Pons (tissue), 1 donor: ENCODE results near the gene NCAM1.
"Not testable (repeated sequence)": the region's sequence is repeated elsewhere in the genome, so short reads cannot be mapped to it uniquely, and the experiment has no call there.

Experiments used
- DNase-seq: peaks from one replicate; pipeline ENCODE4 v3.0.0-alpha.2; 2016; ENCODE audit warnings: low spot score

Gene NCAM1

DNA sequence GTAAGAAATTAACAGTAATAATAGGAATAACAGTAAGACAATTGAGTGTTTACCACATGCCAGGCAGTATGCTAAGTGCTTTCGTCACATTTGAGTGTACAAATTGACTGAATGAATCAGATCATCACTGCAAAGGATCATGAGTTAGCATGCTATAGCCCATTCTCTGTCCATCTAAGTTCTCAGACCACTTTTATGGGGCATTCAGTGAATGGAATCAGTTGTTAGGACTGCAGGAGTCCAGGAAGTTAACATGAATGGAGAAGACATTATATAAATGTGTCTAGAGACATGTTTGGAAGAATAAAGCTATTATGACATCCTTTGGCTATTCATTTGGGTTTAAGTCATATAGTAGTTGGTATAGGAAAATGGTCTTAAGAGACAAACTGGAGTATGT lies 59.9 kb downstream of the NCAM1 start:
- DNase-seq = no peak

DNA sequence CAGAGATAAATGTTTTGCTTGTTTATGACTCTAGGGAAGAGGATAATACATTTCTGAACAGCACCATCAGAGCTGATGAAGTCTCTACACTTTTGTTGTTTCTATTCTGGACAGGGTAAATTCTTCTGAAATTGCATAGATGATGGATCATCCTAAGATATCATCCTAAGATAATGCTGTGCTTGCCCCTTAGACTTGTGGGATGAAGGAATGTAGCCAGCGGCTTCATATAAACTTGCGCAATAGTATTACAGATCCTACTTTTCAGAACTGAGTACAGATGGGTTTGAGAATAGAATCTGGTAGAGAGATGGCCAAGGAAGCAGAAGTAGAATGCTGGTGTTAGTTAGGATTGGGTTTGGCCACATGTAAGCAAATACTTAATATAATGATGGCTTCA lies 61.0 kb downstream of the NCAM1 start:
- DNase-seq = no peak

DNA sequence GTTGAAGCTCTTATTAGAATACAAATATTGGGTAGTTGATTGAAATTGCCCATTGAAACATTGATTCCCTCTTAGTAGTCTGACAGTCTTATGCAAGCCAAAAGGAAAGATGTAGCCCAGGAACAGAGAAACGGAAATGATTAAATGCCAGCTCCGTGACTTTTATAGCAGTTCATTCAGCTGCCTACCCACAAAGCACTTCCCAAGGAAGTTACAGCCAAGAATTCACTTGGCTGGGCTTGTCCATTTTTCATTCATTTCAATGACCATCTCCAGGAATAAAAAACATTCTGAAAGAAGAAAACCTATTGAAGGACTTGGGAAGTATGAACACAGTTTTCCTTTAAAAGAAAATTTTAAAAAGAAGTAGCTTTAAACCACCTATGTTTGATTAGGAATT lies 62.0 kb downstream of the NCAM1 start:
- peak; percentile 43 for DNase-seq

DNA sequence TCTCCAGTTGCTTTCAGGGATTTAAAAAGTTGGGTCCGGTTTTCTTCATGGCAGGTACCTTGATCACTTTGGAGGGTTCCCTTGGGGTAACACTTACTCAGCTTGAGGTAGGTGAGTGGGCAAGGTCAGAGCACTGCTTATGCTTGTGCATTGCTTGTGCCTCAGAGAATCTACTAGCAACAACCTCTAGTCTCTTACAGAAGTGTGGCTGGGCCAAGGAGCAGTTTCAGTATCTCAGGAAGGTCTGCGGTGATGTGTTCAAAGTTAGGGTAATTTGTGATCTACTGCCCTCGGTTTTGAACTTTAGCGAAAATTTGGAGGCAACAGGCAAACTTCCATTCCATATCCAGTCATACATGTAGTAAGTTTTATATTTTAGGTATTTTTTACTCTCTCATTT lies 62.8 kb downstream of the NCAM1 start:
- DNase-seq = no peak

DNA sequence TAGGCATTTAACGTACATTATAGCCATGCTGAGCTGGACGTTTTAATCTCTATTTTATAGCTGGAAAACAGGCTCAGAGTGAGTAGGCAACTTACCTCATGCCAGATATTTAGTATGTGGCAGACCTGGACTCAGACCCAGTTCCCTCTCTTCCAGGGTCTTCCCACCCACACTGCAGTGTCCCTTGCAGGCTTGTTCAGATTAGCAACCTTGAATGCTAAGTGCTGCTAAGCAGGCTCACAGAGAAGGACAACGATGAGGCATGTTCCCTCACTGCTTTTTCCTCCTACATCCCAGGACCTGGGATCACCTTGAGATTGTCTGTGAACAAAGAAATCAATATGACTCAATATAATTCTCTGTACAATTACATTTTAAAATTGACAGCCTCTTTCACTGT lies 65.6 kb downstream of the NCAM1 start:
- DNase-seq = no peak

DNA sequence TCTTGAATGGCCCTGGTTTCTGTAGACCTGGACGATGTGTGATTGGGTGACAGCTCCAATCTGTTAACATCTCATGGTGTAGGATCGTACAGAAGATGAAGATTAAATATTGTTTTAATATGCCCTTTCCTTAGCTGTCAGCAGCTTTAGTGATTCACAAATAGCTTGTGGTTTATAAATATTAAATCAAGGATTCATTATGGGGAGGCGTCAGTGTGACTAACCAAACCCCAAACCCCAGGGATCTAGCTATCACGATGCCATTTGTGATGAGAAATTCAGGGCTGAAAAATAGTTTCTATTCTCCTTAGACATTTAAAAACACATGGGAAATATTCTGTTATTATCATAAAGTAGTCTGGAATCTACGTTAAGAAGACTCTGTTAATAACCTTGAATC lies 73.4 kb downstream of the NCAM1 start:
- DNase-seq = no peak

DNA sequence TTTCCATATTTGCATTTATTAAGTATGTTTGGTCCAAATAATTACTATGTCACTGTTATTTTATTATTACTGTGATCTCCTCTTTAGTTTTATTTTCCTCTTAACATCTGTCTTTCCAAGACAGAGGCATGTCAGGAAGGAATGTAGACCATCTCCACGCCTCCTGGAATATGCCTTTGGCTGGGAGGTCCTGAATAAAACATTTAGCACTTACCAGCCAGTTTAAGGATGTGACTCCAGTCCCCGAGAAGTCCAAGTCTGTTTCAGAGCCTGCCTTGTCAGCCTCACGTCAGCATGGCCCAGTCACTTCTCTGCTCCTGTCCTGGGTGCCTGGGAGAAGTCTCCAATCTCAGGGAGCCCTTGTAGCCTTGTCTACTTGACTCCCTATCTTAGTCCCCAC lies 74.5 kb downstream of the NCAM1 start:
- DNase-seq = no peak

DNA sequence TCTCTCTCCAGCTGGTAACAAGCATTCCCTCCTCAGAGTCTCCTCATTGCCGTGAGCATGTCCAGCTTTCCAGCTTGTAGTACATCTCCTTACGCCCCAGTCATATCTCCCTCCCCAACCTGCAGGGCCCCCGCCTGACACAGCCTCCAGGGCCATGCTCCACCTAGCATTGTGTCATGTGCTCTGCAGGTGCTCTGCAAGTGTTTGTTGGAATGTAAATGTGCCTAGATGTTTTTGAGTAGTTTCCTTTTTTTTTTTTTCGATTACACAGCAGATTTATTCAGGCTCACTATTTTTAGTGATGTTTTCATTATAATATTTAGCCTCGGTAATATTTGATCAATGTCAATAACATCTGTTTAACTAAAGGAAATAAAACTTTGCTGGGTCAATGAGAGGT lies 82.5 kb downstream of the NCAM1 start:
- DNase-seq = no peak

DNA sequence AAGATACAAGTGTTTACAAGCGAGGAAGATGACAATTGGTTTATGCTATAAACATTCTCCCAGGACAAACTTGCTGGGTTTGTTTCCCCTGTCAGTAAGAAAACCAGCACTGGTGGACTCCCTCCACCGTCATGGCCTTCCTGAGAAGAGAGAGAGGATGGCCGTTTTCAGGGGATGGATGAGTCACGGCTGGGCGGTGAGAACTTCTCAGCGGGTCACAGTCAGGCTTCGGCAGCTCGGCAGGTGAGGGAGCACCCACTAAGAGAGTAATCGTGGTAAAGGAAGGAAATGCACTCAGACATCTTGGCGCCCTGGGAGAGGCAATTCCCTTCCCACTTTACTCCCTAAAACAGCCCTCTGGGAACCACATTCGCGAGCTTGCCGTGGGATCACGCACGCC lies 83.9 kb downstream of the NCAM1 start:
- no peak for DNase-seq

DNA sequence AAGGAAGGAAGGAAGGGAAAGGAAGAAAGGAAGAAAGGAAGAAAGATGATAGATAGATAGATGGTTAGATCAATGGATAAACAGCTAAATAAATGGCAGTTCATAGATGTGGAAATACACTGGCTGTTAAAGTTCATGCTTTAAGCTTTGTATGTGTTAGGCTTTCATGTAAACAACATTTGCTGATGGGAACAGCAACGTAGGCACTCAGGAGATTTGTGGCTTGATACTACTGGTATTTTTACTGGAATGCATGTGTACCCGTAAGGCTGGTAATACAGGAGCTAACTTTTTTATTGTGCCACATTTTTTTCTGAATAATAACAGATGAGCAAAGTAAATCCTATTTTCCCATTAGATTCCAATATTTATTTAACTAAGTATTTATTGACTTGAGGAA lies 85.6 kb downstream of the NCAM1 start:
- no peak for DNase-seq

DNA sequence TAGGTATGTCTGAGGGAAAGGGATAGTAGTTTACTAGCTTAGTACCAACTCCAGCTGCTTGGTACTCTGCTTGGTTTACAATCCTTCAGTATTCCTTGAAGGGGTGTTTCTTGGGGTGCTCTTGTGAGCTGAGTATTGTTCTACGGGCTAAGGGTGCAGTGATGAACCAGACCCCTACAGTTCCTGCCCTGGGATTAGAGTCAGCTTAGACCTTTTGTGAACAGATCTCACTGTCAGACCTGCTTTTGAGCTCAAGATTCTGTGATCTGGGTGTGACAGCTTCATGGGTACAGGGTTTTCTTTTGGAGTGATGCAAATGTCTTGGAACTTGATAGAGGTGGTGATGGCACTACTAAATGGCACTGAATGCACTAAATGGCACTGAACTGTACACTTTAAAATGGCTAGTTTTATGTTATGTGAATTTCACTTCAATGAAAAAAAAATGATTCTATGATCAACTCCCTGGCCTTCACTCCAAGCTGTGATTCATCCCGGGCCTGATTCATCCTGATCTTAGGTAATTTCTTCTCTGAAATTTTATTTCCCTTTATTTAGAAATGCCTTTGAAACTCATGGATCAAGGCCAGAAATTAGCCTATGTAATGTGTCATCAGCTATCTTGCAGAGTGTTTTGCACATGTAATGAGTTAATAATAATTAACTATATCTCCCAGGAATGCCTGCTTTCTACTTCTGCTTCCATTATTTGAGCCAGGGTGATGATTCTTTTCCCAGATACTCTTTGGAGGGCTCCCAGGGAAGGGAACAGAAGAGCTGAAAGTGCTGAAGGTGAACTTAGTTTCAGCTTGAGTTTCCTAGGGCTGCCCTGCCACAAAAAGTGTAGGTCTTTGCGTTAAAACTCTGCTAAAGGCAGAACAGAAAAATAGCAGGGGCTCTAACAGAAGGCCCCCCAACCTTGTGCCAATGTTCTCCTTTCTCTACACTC lies 87.9 kb downstream of the NCAM1 start:
- no peak for DNase-seq

DNA sequence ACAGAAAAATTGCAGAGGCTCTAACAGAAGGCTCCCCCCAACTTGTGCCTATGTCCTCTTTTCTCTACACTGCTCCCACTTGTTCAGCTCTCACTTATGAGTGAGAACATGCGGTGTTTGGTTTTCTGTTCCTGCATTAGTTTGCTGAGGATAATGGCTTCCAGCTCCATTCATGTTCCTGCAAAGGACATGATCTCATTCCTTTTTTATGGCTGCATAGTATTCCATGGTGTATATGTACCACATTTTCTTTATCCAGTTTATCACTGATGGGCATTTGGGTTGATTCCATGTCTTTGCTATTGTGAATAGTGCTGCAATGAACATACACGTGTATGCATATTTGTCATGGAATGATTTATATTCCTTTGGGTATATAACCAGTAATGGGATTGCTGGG lies 91.8 kb downstream of the NCAM1 start:
- DNase-seq = not testable (repeated sequence)

DNA sequence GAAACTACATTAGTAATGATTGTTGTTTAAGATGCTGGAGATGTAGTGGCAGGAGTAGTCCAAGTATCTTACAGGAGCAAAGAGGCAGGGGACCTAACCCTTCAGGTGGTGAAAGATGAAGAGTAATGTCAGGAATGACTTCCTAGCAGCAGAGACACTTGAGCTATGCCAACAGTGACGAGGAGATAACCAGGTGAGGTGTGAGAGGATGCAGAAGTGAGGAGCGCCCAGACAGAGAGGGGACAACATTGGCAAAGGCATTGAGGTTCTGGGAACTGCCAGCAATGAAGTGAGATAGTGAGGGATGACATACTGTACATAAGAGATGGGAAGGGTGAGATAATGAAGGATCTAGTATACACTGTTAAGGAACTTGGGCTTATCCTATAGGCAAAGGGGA lies 95.8 kb downstream of the NCAM1 start:
- no peak for DNase-seq

DNA sequence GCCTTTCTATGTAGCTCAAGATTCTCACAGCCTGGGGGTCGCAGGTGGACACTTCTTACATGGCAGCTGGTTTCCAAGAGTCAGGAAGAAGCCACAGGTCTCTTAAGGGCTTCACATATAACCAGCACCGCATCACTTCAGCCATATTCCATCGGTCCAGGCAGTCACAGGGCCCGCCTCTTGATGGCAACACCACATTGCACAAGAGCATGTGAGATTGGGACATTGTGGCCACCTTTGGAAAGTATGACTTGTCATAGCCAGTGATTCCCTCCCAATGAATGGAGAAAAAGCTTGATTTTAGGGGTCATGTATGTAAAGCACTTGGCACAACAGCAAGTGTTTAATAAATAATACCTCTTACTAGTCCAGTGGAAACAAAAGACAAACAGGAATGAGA lies 98.3 kb downstream of the NCAM1 start:
- DNase-seq = no peak

DNA sequence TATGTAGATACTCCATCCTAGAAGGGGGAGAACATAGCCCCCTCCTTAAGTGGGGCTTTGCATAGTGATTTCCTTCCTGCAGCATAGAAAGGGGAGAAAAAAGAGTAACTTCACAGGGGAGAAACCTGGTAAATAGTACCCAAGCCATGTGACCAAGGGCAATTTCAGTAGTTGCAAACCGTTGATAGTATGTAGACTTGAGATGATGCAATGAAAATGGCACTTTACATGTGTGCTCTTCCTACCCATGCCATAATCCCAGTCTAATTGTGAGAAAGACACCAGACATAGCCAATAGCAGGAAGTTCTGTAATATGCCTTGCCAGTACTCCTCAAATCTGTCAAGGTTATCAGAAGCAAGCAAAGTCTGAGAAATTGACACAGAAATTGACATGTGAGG lies 104.1 kb downstream of the NCAM1 start:
- DNase-seq = no peak

DNA sequence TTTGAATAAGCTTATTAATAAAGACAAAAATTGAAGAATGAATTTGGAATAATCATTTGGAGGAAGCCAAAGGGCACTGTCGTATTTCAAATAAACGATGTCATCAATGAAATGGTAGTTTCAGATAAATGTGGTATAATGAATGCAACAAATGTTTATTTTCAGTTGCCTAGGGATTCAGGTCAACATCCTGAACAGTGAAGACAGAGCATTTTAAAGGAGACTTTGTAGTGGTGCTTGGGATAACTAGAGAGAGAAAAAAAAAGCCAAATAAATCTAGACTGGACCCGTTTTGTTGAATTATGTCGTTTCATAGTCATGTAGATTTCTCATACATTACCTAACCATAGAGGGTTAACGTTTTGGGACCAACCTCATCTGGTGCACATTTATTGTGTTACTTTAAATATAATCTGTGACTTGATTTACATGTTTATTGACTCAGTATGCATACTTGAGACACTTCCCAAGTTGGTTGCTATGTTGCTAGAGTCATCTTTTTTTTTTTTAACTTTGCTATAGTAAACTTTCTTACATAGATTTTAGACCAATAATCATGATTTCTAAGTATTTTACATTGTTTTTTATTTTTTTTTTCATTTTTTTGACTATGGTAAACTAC lies 111.1 kb downstream of the NCAM1 start:
- DNase-seq = no peak

DNA sequence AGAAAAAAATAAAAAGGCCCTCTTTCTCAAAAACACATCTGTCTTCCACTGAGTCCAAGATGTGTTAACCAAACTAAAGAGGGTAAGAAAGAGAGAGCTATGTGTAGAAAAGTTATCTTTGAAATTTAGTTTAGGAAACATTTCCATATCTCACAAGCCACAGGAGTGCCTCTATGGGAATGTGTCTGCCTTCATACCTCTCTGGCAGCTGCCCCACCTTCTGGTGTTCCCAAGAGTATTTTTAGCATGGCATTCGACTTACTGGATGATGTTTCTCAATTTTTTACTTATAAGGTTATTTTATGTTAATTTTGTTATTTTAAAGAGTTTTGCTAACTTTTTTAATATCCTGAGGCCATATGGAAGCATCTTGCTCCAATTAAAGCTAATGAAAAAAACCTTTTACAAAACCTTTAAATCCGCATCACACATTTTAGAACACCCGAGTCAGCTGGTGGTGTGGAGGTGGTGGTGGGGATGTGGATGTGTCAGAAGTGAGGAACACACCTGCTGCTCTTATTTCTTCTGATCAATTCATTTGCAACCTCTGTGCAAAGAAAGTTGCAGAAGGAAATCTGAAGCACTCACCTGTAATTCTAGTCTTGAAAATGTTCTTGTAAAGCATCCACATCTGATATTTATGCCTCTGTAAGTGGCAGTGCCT lies 112.2 kb downstream of the NCAM1 start:
- DNase-seq = no peak

DNA sequence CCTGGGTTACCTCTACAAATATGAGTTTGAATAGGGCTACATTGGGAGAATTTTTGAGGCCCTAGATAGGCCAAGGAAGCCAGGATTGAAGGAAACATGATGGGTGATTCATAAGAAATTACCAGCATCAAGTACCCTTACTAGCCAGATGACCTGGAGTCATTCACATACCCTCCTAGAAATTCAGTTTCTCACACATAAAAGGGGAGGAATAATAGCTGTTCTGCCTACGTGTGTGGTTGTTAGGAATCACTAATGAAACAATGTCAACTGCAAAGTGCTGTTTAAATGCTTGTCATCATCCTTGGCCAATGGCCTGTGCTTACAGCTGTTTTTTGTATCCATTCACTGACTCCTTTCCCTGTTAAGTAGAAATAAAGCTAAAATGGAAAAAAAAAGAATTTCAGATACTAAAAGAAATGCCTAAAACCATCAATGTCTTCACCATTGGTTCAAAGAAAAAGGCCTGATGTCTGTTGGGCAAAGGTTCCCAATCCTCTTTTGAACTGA lies 114.4 kb downstream of the NCAM1 start:
- no peak for DNase-seq

DNA sequence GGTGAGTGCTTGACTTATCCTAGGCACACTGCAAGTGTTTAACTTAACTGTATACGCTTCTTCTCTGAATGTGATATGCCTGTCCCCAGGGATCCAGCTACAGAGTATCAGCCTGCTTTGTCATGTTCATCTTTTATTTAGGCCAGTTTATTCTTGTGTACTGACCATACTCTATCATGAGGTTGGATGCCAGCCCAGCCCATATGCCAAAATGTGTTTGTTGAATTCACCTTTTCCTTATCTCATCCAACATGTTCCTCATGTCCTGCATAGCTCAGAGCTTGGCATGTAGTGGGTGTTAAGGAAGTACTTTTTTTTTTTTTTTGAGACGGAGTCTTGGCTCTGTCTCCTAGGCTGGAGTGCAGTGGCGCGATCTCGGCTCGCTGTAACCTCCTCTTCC lies 116.2 kb downstream of the NCAM1 start:
- no peak for DNase-seq

DNA sequence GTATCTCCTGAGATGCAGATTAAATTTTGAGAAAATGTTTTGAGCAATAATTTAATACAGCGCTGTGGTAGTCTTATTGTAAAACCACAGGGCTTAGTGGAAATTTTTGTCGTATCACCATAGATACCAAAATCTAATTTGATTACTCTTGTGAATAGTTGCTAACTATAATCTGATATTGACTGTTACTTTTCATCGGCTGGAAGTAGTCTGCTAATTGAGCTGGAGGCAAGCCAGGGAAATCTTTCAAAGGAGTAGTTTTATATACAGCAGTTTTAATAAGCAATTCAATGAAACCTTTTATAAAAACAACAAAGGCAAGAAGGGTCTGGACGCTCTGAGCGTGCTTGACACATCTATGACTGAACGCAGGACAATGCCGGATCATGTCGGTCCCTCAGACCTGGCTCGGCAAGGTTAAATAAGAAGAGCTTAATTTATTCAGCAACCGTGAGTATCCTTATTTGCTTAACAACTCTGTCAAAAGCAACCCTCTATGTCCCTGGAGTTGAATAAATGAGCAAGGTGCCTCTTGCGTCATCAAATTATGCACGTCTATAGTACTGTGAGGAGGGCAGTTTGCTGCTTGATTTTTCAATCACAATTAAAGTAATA lies 121.2 kb downstream of the NCAM1 start:
- DNase-seq = no peak

DNA sequence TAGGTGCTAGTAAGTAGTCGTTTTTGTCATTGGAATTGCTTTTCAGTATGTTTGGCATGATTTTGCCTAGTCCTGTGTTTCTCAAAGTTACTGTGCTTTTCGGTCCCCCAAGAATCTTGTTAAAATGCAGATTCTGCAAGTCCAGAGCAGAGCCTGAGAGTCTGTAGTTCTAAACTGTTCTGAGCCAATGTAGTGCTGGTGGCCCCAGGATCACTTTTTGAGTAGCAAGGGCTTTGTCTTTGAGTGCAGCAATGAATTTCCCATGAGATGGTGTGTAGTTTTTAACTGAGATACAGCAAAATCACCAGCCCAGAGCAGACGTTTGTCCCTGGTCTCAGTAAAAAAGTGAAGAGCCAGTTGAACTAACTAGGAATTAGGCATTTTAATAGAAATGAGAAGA lies 122.4 kb downstream of the NCAM1 start:
- DNase-seq = no peak

DNA sequence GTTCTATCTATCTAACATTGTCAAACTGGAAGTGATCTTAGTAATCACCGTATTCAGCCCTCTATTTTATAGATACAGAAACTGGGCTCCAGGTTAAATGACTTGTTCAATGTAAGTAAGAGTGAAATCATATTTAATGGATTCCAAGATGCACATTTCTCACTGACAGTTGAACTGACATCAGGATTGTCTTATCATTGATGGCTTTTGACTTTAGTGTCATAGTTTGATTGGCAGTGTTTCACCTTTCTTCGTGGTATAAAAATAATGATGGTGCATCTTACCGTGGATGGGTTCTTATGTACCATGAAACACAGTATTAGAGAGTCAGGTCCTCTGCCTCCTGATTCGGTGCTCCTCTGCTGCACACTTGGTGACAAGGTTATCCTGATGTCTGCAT lies 123.1 kb downstream of the NCAM1 start:
- DNase-seq = no peak

DNA sequence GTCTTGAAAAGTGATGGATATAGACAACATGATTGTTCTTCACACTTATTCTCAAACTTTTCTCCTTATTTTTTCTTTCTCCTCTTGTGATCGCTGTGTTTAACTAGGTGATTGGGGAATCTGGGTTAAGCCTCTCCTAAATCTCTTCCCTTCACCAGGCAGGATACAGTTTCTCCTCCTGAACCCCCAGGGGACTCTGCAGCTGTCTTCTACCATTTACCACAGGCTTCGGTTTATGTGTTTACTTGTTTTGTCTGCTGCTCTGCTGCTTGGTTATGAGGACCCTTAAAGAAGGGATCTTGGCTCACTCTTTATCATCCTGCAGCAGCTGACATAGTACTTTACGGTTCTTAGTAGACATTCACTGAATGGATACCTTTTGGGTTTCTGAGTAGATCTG lies 124.2 kb downstream of the NCAM1 start:
- no peak for DNase-seq
